Ectodermal cell (in vitro differentiated cells): ENCODE results near the gene CFAP92.
A peak's percentile ranks its signal among the peaks of the same experiment; 100 is the strongest.

Experiments
- H3K27ac ChIP-seq: 2 replicates; pipeline ENCODE4 v1.7.0; 2013; ENCODE audit warnings: mild to moderate bottlenecking, low read depth, low read length; ENCODE audit not compliant: insufficient read depth, poor library complexity, severe bottlenecking
- H3K27me3 ChIP-seq: 2 replicates; pipeline ENCODE4 v1.7.0; 2013; ENCODE audit warnings: mild to moderate bottlenecking, low read length; ENCODE audit not compliant: insufficient read depth, control insufficient read depth, poor library complexity, severe bottlenecking
- H3K36me3 ChIP-seq: one replicate; pipeline ENCODE4 v1.7.0; 2013; ENCODE audit warnings: low read length; ENCODE audit not compliant: control insufficient read depth, insufficient read depth
- H3K4me1 ChIP-seq: one replicate; pipeline ENCODE4 v1.7.0; 2013; ENCODE audit warnings: low read length; ENCODE audit not compliant: control insufficient read depth, insufficient read depth
- H3K4me3 ChIP-seq: 2 replicates; pipeline ENCODE4 v1.7.0; 2013; ENCODE audit warnings: low read depth, low read length, control low read depth; ENCODE audit not compliant: insufficient read depth
- H3K9me3 ChIP-seq: 2 replicates; pipeline ENCODE4 v1.7.0; 2013; ENCODE audit warnings: mild to moderate bottlenecking, low read length, moderate library complexity; ENCODE audit not compliant: control insufficient read depth
- WGBS, 2 experiments: methylation state at CpG; one replicate each; pipeline ENCODE4 v1.1.7; 2013; ENCODE audit warnings: missing lambda C conversion rate in 2 of 2; 5-methylcytosine and 5-hydroxymethylcytosine counted together

The CFAP92 gene

GRCh38 chr3:129006864-129007263 is 13.0 kb upstream of the CFAP92 start:
- peaks cover 49% of the 10 kb centered on the region for H3K27me3 ChIP-seq
- H3K4me3 ChIP-seq, result no peak overlapping the region
- H3K4me1 ChIP-seq, result peaks cover 18% of the 10 kb centered on the region
- no peaks in the 10 kb centered on the region for H3K9me3 ChIP-seq
- no peaks in the 10 kb centered on the region for H3K36me3 ChIP-seq
- no peak overlapping the region for H3K27ac ChIP-seq
- 89 to 92% methylated on average over 3 of the region's 3 CpGs for WGBS, 2 experiments

- peaks cover 61% of the 10 kb centered on the region for H3K27me3 ChIP-seq
- H3K9me3 ChIP-seq, result no peaks in the 10 kb centered on the region
- H3K36me3 ChIP-seq, result no peaks in the 10 kb centered on the region
- H3K4me3 ChIP-seq, result no peak overlapping the region
- H3K4me1 ChIP-seq, result peaks cover 14% of the 10 kb centered on the region
- no peak overlapping the region for H3K27ac ChIP-seq
- 96 to 97% methylated on average over 4 of the region's 4 CpGs for WGBS, 2 experiments
These were observed 11.8 kb upstream of the CFAP92 start for GRCh38 chr3:129005526-129006303.

GRCh38 chr3:129004639-129005295 is 10.9 kb upstream of the CFAP92 start:
- no peaks in the 10 kb centered on the region for H3K9me3 ChIP-seq
- no peak overlapping the region for H3K27ac ChIP-seq
- H3K27me3 ChIP-seq, result peaks cover 67% of the 10 kb centered on the region
- no peak overlapping the region for H3K4me3 ChIP-seq
- no peaks in the 10 kb centered on the region for H3K36me3 ChIP-seq
- WGBS, 2 experiments, result 93 to 94% methylated on average over 6 of the region's 6 CpGs
- H3K4me1 ChIP-seq, result peaks cover 5% of the 10 kb centered on the region

GRCh38 chr3:129003578-129004112 is 9.8 kb upstream of the CFAP92 start:
- 8% methylated on average over 55 of the region's 55 CpGs for whole genome bisulfite sequencing, 2 experiments
- Histone ChIP-seq H3K9me3 (no peaks in the 10 kb centered on the region), H3K27me3 (peaks cover 67% of the 10 kb centered on the region), H3K4me1 (peaks cover 11% of the 10 kb centered on the region), H3K36me3 (no peaks in the 10 kb centered on the region), H3K27ac (no peak overlapping the region), H3K4me3 (peak overlapping the region; percentile 24)

- Histone ChIP-seq H3K36me3 (no peaks in the 10 kb centered on the region), H3K27ac (no peak overlapping the region), H3K9me3 (no peaks in the 10 kb centered on the region), H3K4me3 (peak overlapping the region; percentile 71), H3K4me1 (peaks cover 19% of the 10 kb centered on the region), H3K27me3 (peaks cover 67% of the 10 kb centered on the region)
- WGBS, 2 experiments, result 40% methylated on average over 28 of the region's 28 CpGs
These were observed 9.0 kb upstream of the CFAP92 start for GRCh38 chr3:129002573-129003569.

- no peaks in the 10 kb centered on the region for H3K36me3 ChIP-seq
- 1 to 2% methylated on average over 81 of the region's 81 CpGs for WGBS, 2 experiments
- H3K4me1 ChIP-seq, result peaks cover 22% of the 10 kb centered on the region
- H3K27me3 ChIP-seq, result peaks cover 67% of the 10 kb centered on the region
- no peak overlapping the region for H3K27ac ChIP-seq
- no peaks in the 10 kb centered on the region for H3K9me3 ChIP-seq
- H3K4me3 ChIP-seq, result peak overlapping the region; percentile 71
These were observed 8.1 kb upstream of the CFAP92 start for GRCh38 chr3:129001806-129002572.

GRCh38 chr3:129001101-129001805 is 7.4 kb upstream of the CFAP92 start, which contains the start of gene EFCC1:
TSS of gene EFCC1 (plus strand) at chr3:129001304. CDS start at chr3:129001629, 325 bp downstream.
- peaks cover 62% of the 10 kb centered on the region for H3K27me3 ChIP-seq
- no peaks in the 10 kb centered on the region for H3K9me3 ChIP-seq
- peak within 1 kb of the TSS; percentile 3 for H3K27ac ChIP-seq
- H3K4me3 ChIP-seq, result peak within 1 kb of the TSS; percentile 71
- WGBS, 2 experiments, result 1% methylated on average over 74 of the region's 74 CpGs
- H3K36me3 ChIP-seq, result no peaks in the 10 kb centered on the region
- H3K4me1 ChIP-seq, result peaks cover 23% of the 10 kb centered on the region

- 4 to 6% methylated on average over 15 of the region's 15 CpGs for WGBS, 2 experiments
These were observed 6.8 kb upstream of the CFAP92 start for GRCh38 chr3:129000742-129001100.

GRCh38 chr3:128999102-128999501 is 5.2 kb upstream of the CFAP92 start:
- Histone ChIP-seq H3K36me3 (no peaks in the 10 kb centered on the region), H3K4me3 (peak overlapping the region; percentile 5), H3K9me3 (no peaks in the 10 kb centered on the region), H3K27me3 (peaks cover 40% of the 10 kb centered on the region), H3K4me1 (peaks cover 45% of the 10 kb centered on the region), H3K27ac (peak overlapping the region; percentile 92)
- 2 to 3% methylated on average over 5 of the region's 5 CpGs for WGBS, 2 experiments

More at GRCh38 chr3:129000742-129001100, 6.8 kb upstream of the CFAP92 start:
- no peaks in the 10 kb centered on the region for H3K36me3 ChIP-seq
- peaks cover 28% of the 10 kb centered on the region for H3K4me1 ChIP-seq
- H3K27me3 ChIP-seq, result peaks cover 57% of the 10 kb centered on the region
- no peak overlapping the region for H3K27ac ChIP-seq
- H3K4me3 ChIP-seq, result peak overlapping the region; percentile 71
- no peaks in the 10 kb centered on the region for H3K9me3 ChIP-seq
